ENCODE results near the gene WDFY3. TPM values are rescaled to one million over a fixed set of nuclear protein-coding genes. Genes with fewer than 3 reads are reported as not detected.

Gene WDFY3
- total RNA-seq, 4 donors from 2014 or later = 103 to 141 (median 121) TPM

GRCh38 chr4:84856468-84857049, 109.9 kb downstream of the WDFY3 start:
- 31 to 32% methylated on average over 1 of the region's 1 CpG for WGBS, 2 donors
- TF ChIP-seq CTCF (IDR thresholded peaks at IDR 0.05) (no peak), POLR2A (IDR thresholded peaks at IDR 0.05) (no peak)
- Histone ChIP-seq H3K27ac (peak overlapping the region; percentile 8 to 41 (median 22)), H3K9me3 (no peaks in the 10 kb centered on the region), H3K4me3 (replicated peaks in 1 of 3) (no peak overlapping the region), H3K27me3 (no peaks in the 10 kb centered on the region), H3K4me1 (peaks cover 7 to 11% of the 10 kb centered on the region in 2 donors), H3K36me3 (peaks cover 5 to 10% of the 10 kb centered on the region in 2 donors)
- DNase-seq = no peak
- intact Hi-C loops (cut with DNase I) = no loop called here

- Histone ChIP-seq H3K27me3 (no peaks in the 10 kb centered on the region), H3K27ac (peak overlapping the region in 1 of 3 donors; percentile 6), H3K9me3 (no peaks in the 10 kb centered on the region), H3K4me3 (replicated peaks in 1 of 3) (no peak overlapping the region), H3K4me1 (peaks cover 7 to 14% of the 10 kb centered on the region in 2 donors), H3K36me3 (peaks cover 5 to 10% of the 10 kb centered on the region in 2 donors)
- WGBS, 2 donors = 77 to 82% methylated on average over 2 of the region's 2 CpGs
- no peak for TF ChIP-seq CTCF (IDR thresholded peaks at IDR 0.05)
- no peak for TF ChIP-seq POLR2A (IDR thresholded peaks at IDR 0.05)
- intact Hi-C loops (cut with DNase I) = no loop called here
- DNase-seq = peak in 1 of 2 donors; percentile 24
Measured at GRCh38 chr4:84855774-84856173, 110.7 kb downstream of the WDFY3 start.

GRCh38 chr4:84852081-84852480, 114.4 kb downstream of the WDFY3 start:
- TF ChIP-seq CTCF (IDR thresholded peaks at IDR 0.05) = no peak
- no peak for TF ChIP-seq POLR2A (IDR thresholded peaks at IDR 0.05)
- H3K4me3 ChIP-seq (replicated peaks in 1 of 3) = no peak overlapping the region
- peaks cover 6 to 14% of the 10 kb centered on the region in 2 donors for H3K4me1 ChIP-seq
- intact Hi-C loops (cut with DNase I) = no loop called here
- no peaks in the 10 kb centered on the region for H3K27me3 ChIP-seq
- no peak for DNase-seq
- no peaks in the 10 kb centered on the region for H3K9me3 ChIP-seq
- 77 to 82% methylated on average over 1 of the region's 1 CpG for WGBS, 2 donors
- peaks cover 5 to 11% of the 10 kb centered on the region in 2 donors for H3K36me3 ChIP-seq
- no peak overlapping the region for H3K27ac ChIP-seq

- peak overlapping the region in 1 of 3 donors; percentile 0 for H3K27ac ChIP-seq
- DNase-seq = no peak
Measured at GRCh38 chr4:84849051-84849640, 117.3 kb downstream of the WDFY3 start.

More at GRCh38 chr4:84849051-84849640, 117.3 kb downstream of the WDFY3 start:
- no peak for TF ChIP-seq CTCF (IDR thresholded peaks at IDR 0.05)
- no peak for TF ChIP-seq POLR2A (IDR thresholded peaks at IDR 0.05)
- Histone ChIP-seq H3K9me3 (no peaks in the 10 kb centered on the region), H3K27me3 (no peaks in the 10 kb centered on the region), H3K36me3 (peaks cover 5 to 11% of the 10 kb centered on the region in 2 donors), H3K4me3 (replicated peaks in 1 of 3) (no peak overlapping the region), H3K4me1 (peaks cover 0 to 4% of the 10 kb centered on the region in 2 donors)
- intact Hi-C loops (cut with DNase I) = no loop called here
